Tibial nerve (tissue), 4 donors: ENCODE results near the gene SIGLEC9.
A peak's percentile ranks its signal among the peaks of the same experiment; 100 is the strongest.
"Not testable (repeated sequence)": the region's sequence is repeated elsewhere in the genome, so short reads cannot be mapped to it uniquely, and the experiment has no call there.

Source experiments
- CTCF ChIP-seq, 5 experiments: fragments of 200-600 bp in 3 of 5; fragments of 450-650 bp in 2 of 5; sonication (generic) in 3 of 5; IDR thresholded peaks; one replicate each; pipeline ENCODE4 v1.5.1; 2016 to 2019; ENCODE audit warnings: antibody characterized with exemption in 5 of 5, mild to moderate bottlenecking in 3 of 5, moderate library complexity in 2 of 5
- EP300 ChIP-seq, 2 donors: sonication (generic); formaldehyde crosslinking; IDR thresholded peaks; one replicate each; pipeline ENCODE4 v1.6.1; 2017; ENCODE audit warnings: antibody characterized with exemption in 2 of 2, mild to moderate bottlenecking in 1 of 2
- POLR2A ChIP-seq, 2 donors: fragments of 450-650 bp; IDR thresholded peaks; one replicate each; pipeline ENCODE4 v1.6.1; 2017; ENCODE audit warnings: antibody characterized with exemption in 2 of 2, mild to moderate bottlenecking in 2 of 2, moderate library complexity in 2 of 2

DNA sequence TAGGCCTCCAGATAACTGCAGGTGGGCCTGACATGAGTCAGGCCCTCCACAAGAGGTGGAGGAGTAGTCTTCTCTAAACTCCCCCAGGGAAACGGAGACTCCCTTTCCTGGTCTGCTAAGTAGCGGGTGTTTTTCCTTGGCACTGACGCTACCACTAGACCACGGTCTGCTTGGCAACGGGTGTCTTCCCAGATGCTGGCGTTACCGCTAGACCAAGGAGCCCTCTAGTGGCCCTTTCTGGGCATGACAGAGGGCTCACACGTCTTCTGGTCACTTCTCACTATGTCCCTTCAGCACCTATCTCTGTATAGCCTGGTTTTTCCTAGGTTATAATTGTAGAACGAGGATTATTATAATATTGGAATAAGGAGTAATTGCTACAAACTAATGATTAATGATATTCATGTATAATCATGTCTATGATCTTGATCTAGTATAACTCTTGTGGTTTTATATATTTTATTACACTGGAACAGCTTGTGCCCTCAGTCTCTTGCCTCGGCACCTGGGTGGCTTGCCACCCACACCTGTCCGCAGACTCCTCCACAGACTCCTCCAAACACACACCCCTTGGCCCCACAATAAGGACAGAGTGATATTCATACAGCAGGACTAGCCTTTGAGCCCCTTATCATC, 44.7 kb downstream of the SIGLEC9 start:
- not testable (repeated sequence) for TF ChIP-seq POLR2A, EP300 (IDR thresholded peaks at IDR 0.05)
- TF ChIP-seq CTCF (IDR thresholded peaks at IDR 0.05), result peak; percentile 52 to 84 (median 76)
